ENCODE results near the gene PCDHGA3.
"Not testable (repeated sequence)": the region's sequence is repeated elsewhere in the genome, so short reads cannot be mapped to it uniquely, and the experiment has no call there.

Gene PCDHGA3

GRCh38 chr5:141383345-141383744 is 39.7 kb downstream of the PCDHGA3 start:
- no peak for DNase-seq

DNA sequence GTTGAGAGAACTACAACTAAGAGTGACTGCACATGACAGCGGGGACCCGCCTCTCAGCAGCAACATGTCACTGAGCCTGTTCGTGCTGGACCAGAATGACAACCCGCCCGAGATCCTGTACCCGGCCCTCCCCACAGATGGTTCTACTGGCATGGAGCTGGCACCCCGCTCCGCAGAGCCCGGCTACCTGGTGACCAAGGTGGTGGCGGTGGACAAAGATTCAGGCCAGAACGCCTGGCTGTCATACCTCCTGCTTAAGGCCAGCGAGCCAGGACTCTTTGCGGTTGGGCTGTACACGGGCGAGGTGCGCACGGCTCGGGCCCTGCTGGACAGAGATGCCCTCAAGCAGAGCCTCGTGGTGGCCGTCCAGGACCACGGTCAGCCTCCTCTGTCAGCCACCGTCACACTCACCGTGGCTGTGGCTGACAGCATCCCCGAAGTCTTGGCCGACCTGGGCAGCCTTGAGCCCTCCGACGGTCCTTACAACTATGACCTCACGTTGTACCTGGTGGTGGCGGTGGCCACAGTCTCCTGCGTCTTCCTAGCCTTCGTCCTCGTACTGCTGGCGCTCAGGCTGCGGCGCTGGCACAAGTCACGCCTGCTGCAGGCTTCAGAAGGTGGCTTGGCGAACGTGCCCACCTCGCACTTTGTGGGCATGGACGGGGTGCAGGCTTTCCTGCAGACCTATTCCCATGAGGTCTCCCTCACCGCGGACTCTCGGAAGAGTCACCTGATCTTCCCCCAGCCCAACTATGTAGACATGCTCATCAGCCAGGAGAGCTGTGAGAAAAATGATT is 41.0 kb downstream of the PCDHGA3 start:
- no peak for DNase-seq

GRCh38 chr5:141387557-141388311 is 44.1 kb downstream of the PCDHGA3 start, which contains the start of gene PCDHGB4:
Gene PCDHGB4 (plus strand): TSS chr5:141387698. CDS start chr5:141387885, 187 bp downstream.
- DNase-seq, result not testable (repeated sequence)

DNA sequence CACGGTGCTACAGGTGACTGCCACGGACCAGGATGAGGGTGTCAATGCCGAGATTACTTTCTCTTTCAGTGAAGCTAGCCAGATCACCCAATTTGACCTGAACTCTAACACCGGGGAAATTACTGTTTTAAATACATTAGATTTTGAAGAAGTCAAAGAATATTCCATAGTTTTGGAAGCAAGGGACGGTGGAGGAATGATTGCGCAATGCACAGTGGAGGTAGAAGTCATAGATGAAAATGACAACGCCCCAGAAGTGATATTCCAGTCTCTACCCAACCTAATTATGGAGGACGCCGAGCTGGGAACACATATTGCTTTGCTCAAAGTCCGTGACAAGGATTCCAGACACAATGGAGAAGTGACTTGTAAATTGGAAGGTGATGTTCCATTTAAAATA is 45.0 kb downstream of the PCDHGA3 start:
- DNase-seq, result no peak

DNA sequence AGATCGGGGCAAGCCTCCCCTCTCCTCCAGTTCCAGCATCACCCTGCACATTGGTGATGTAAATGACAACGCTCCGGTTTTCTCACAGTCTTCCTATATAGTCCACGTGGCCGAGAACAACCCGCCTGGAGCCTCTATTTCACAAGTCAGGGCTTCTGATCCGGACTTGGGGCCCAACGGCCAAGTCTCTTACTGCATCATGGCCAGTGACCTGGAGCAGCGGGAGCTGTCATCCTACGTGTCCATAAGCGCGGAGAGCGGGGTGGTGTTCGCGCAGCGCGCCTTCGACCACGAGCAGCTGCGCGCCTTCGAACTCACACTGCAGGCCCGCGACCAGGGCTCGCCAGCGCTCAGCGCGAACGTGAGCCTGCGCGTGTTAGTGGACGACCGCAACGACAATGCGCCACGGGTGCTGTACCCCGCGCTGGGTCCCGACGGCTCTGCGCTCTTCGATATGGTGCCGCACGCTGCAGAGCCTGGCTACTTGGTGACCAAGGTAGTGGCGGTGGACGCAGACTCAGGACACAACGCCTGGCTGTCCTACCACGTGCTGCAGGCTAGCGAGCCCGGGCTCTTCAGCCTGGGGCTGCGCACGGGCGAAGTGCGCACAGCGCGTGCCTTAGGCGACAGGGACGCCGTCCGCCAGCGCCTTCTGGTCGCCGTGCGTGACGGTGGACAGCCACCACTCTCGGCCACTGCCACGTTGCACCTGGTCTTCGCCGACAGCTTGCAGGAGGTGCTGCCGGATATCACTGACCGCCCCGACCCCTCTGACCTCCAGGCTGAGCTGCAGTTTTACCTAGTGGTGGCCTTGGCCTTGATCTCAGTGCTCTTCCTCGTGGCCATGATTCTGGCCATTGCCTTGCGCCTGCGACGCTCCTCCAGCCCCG is 45.8 kb downstream of the PCDHGA3 start:
- no peak for DNase-seq

DNA sequence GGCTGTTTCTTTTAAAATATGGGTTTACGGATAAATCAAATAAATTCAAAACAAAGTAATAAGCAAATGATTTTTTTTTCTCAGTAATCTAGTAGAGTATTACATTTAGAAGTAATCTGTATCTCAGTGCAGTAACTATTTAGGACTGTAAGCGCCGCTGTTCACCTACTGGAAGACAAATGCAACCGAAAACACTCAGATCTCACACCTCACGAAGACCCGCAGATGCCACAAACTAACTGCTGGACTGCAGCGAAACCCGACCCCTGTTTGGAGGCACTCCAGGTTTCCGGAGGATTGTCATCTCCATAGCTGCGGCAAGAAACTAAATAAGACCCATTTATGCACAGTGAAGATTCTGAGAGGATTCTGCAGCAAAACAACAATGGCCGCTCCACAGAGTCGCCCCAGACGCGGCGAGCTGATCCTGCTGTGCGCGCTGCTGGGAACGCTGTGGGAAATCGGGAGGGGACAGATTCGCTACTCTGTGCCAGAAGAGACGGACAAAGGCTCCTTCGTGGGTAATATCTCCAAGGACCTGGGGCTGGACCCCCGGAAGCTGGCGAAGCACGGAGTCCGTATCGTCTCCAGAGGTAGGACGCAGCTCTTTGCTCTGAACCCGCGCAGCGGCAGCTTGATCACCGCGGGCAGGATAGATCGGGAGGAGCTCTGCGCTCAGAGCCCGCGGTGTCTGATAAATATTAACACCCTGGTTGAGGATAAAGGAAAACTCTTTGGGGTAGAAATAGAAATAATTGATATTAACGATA is 49.0 kb downstream of the PCDHGA3 start, which contains the start of gene PCDHGA8:
Gene PCDHGA8, plus strand, starts transcription at position 205 of the 770 bp plus-strand sequence. Its CDS starts 181 bp downstream, at position 386.
- DNase-seq, result no peak

DNA sequence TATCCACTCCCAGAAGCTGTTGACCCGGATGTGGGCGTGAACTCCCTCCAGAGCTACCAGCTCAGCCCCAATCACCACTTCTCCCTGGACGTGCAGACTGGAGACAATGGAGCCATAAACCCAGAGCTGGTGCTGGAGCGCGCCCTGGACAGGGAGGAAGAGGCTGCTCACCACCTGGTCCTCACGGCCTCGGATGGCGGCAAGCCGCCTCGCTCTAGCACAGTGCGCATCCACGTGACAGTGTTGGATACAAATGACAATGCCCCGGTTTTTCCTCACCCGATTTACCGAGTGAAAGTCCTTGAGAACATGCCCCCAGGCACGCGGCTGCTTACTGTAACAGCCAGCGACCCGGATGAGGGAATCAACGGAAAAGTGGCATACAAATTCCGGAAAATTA is 49.6 kb downstream of the PCDHGA3 start:
- DNase-seq, result no peak

- DNase-seq, result not testable (repeated sequence)
These were observed 51.0 kb downstream of the PCDHGA3 start for GRCh38 chr5:141394401-141395187.

All from stimulated activated CD4-positive, alpha-beta T cell treated with anti-CD3 and anti-CD28 coated beads, Interleukin-4, amount 100 ng/mL, for 24 hours (primary cell).